ENCODE data around the gene HPN.

Gene HPN

GRCh38 chr19:35077411-35078223 lies 36.1 kb downstream of the HPN start:
- Histone ChIP-seq H3K9me3 (ENCODE audit: control insufficient read depth, insufficient read depth, low read length) (no peaks in the 10 kb centered on the region), H3K4me1 (ENCODE audit: insufficient read depth, low read length) (no peaks in the 10 kb centered on the region), H3K36me3 (ENCODE audit: insufficient read depth, low read length) (no peaks in the 10 kb centered on the region), H3K9ac (ENCODE audit: low read depth, low read length) (no peak overlapping the region)

DNA sequence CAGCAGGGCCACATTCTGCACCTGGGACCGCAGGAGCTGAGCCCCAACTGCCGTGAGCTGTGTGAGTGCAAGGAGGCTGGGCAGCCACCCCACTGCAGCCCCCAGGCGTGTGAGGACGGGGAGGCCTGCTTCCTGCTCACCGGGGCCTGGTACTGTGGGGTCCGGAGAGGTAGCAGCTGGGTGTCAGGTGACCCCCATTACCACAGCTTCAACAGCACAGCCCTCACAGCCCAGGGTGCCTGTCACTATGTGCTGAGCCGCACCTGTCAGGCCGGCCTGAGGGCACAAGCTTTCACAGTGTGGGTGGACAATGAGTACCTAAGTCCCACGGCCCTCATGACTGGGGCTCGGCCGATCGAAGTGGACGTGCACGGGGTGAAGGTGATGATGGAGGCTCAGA lies 38.3 kb downstream of the HPN start:
- Histone ChIP-seq H3K4me1 (ENCODE audit: insufficient read depth, low read length) (no peaks in the 10 kb centered on the region; the same call in 1 of the 2 replicates), H3K9ac (ENCODE audit: low read depth, low read length) (no peak overlapping the region), H3K36me3 (ENCODE audit: insufficient read depth, low read length) (no peaks in the 10 kb centered on the region), H3K9me3 (ENCODE audit: control insufficient read depth, insufficient read depth, low read length) (no peaks in the 10 kb centered on the region)

- Histone ChIP-seq H3K9me3 (ENCODE audit: control insufficient read depth, insufficient read depth, low read length) (no peaks in the 10 kb centered on the region), H3K36me3 (ENCODE audit: insufficient read depth, low read length) (no peaks in the 10 kb centered on the region), H3K4me1 (ENCODE audit: insufficient read depth, low read length) (no peaks in the 10 kb centered on the region; the same call in 1 of the 2 replicates), H3K9ac (ENCODE audit: low read depth, low read length) (no peak overlapping the region)
Observed at GRCh38 chr19:35080613-35081170, 39.2 kb downstream of the HPN start.

- Histone ChIP-seq H3K4me1 (ENCODE audit: insufficient read depth, low read length) (no peaks in the 10 kb centered on the region; the same call in 1 of the 2 replicates), H3K9me3 (ENCODE audit: control insufficient read depth, insufficient read depth, low read length) (no peaks in the 10 kb centered on the region)
Observed at GRCh38 chr19:35081201-35081600, 39.7 kb downstream of the HPN start.

GRCh38 chr19:35083691-35084508 lies 42.4 kb downstream of the HPN start:
- peaks cover 11% of the 10 kb centered on the region for H3K4me1 ChIP-seq (ENCODE audit: insufficient read depth, low read length)
- no peak overlapping the region; the same call in 1 of the 2 replicates for H3K9ac ChIP-seq (ENCODE audit: low read depth, low read length)
- no peaks in the 10 kb centered on the region for H3K9me3 ChIP-seq (ENCODE audit: control insufficient read depth, insufficient read depth, low read length)
- no peaks in the 10 kb centered on the region for H3K36me3 ChIP-seq (ENCODE audit: insufficient read depth, low read length)

More at GRCh38 chr19:35081201-35081600, 39.7 kb downstream of the HPN start:
- Histone ChIP-seq H3K36me3 (ENCODE audit: insufficient read depth, low read length) (no peaks in the 10 kb centered on the region), H3K9ac (ENCODE audit: low read depth, low read length) (no peak overlapping the region)

- Histone ChIP-seq H3K4me1 (ENCODE audit: insufficient read depth, low read length) (peaks cover 11% of the 10 kb centered on the region), H3K9ac (ENCODE audit: low read depth, low read length) (no peak overlapping the region), H3K9me3 (ENCODE audit: control insufficient read depth, insufficient read depth, low read length) (no peaks in the 10 kb centered on the region), H3K36me3 (ENCODE audit: insufficient read depth, low read length) (no peaks in the 10 kb centered on the region)
Observed at GRCh38 chr19:35084509-35084762, 42.9 kb downstream of the HPN start.

DNA sequence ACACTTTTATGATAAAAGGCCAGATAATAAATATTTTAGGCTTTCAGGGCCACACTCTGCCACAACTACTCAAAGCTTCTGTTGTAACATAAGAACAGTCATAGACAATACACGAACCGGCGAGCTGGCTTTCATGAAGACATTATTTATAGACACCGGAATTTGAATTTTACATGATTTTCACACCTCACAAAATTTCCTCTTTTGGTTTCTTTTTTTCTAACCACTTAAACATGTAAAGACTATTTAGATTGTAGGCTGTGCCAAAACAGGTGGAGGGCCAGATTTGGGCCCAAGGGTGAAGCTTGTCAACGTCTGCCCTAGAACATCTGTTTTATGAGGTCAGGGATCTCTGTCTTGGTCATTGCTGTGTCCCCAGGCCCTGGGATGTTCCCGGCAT lies 44.4 kb downstream of the HPN start:
- Histone ChIP-seq H3K9me3 (ENCODE audit: control insufficient read depth, insufficient read depth, low read length) (no peaks in the 10 kb centered on the region), H3K9ac (ENCODE audit: low read depth, low read length) (no peak overlapping the region), H3K4me1 (ENCODE audit: insufficient read depth, low read length) (peaks cover 15% of the 10 kb centered on the region), H3K36me3 (ENCODE audit: insufficient read depth, low read length) (no peaks in the 10 kb centered on the region)

GRCh38 chr19:35086455-35086854 lies 44.9 kb downstream of the HPN start:
- H3K4me1 ChIP-seq (ENCODE audit: insufficient read depth, low read length): peaks cover 15% of the 10 kb centered on the region
- no peaks in the 10 kb centered on the region for H3K36me3 ChIP-seq (ENCODE audit: insufficient read depth, low read length)
- no peak overlapping the region for H3K9ac ChIP-seq (ENCODE audit: low read depth, low read length)
- no peaks in the 10 kb centered on the region for H3K9me3 ChIP-seq (ENCODE audit: control insufficient read depth, insufficient read depth, low read length)

DNA sequence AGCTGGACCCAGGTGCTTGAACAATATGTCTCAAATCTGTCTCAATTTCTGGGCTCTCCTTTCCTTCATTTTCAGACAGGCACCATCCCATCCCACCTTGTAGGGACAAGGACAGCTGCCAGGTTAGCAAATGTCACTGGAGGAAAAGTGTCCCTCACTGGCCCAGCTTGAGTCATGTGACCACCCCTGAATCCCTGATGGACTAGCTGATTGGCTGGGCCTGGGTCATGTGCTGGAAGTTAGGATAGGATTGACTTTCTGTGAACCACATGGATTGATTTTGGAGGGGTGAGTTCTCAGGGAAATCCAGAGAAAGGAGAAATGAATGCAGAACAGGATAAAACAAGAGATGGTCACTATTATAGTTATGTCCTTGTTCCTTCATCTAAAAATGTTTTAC lies 45.9 kb downstream of the HPN start:
- no peaks in the 10 kb centered on the region for H3K36me3 ChIP-seq (ENCODE audit: insufficient read depth, low read length)
- no peaks in the 10 kb centered on the region for H3K9me3 ChIP-seq (ENCODE audit: control insufficient read depth, insufficient read depth, low read length)
- H3K4me1 ChIP-seq (ENCODE audit: insufficient read depth, low read length): peaks cover 15% of the 10 kb centered on the region
- H3K9ac ChIP-seq (ENCODE audit: low read depth, low read length): no peak overlapping the region

DNA sequence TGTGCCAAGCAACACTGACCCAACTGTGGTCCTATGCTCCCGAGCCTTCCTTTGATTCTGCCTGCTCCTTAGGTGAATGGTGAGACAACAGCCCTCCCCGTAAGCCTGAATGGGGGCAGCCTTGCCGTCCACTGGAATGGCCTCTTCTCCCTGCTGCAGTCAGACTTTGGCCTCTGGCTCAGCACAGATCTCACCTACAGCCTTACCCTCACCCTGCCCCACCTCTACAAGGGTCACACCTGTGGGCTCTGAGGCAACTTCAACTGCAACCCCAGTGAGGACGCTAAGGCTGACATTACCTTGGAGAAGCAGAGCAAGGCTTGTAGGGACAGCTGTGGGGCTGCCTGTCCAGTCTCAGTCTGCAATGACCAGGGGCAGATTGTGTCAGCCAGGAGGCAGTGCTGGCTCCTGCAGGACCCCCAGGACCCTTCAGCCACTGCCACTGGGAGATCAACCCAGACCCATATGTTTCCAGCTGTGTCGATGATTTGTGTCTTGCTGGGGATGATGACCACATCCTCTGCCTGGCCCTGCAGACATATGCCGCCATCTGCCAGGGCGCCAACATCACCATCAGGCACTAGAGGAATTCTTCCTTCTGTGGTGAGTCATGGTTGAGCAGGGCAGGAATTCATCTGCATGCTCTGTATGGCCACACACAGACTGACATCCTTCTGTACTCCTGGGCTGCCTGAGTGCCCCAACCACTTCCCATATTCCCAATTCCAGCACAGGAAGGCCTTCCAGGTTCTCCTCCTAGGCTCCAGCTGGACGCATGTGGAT lies 46.8 kb downstream of the HPN start:
- H3K4me1 ChIP-seq (ENCODE audit: insufficient read depth, low read length): peaks cover 15% of the 10 kb centered on the region
- no peaks in the 10 kb centered on the region for H3K36me3 ChIP-seq (ENCODE audit: insufficient read depth, low read length)
- no peak overlapping the region for H3K9ac ChIP-seq (ENCODE audit: low read depth, low read length)
- H3K9me3 ChIP-seq (ENCODE audit: control insufficient read depth, insufficient read depth, low read length): no peaks in the 10 kb centered on the region

GRCh38 chr19:35089554-35089953 lies 48.0 kb downstream of the HPN start:
- Histone ChIP-seq H3K36me3 (ENCODE audit: insufficient read depth, low read length) (no peaks in the 10 kb centered on the region), H3K9ac (ENCODE audit: low read depth, low read length) (no peak overlapping the region), H3K9me3 (ENCODE audit: control insufficient read depth, insufficient read depth, low read length) (no peaks in the 10 kb centered on the region), H3K4me1 (ENCODE audit: insufficient read depth, low read length) (peaks cover 15% of the 10 kb centered on the region)

GRCh38 chr19:35090160-35090505 lies 48.6 kb downstream of the HPN start:
- no peaks in the 10 kb centered on the region for H3K9me3 ChIP-seq (ENCODE audit: control insufficient read depth, insufficient read depth, low read length)
- H3K36me3 ChIP-seq (ENCODE audit: insufficient read depth, low read length): no peaks in the 10 kb centered on the region
- H3K4me1 ChIP-seq (ENCODE audit: insufficient read depth, low read length): peaks cover 15% of the 10 kb centered on the region
- H3K9ac ChIP-seq (ENCODE audit: low read depth, low read length): peak overlapping the region; percentile 4; the same call in 1 of the 2 replicates

DNA sequence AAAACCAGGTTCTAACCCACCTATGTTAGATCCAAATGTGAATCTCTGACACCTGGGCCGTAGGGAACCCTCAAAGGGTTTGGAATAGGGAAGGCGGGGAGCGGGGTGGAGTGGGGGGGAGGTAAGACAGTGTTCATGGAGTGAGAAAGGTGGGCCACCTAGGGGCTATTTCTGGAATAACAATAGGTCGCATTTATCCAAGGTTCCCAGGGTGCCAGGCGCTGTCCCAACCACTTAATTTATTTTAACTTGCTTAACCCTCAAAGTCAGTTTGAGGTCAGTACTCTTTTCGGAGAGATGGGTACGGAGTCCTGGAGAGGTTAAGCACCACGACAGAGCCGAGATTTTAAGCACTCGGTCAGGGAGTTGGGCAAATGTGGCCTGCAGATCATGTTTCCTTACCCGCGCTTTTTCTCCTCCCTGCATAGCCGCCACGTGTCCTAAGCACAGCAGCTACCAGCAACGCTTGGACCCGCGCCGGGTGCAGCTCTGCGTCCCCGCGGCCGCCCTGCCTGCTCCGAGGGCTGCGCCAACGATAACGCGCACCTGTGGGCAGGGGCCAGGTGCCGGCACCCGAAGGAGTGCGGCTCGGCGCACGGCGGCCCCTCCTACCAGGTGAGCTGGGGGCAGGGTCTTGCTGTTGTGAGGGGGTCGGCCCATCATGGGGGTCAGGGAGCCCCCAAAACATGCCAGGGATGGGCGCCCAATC lies 49.1 kb downstream of the HPN start:
- peak overlapping the region; percentile 9; the same call in 1 of the 2 replicates for H3K9ac ChIP-seq (ENCODE audit: low read depth, low read length)

GRCh38 chr19:35093430-35093829 lies 51.9 kb downstream of the HPN start:
- Histone ChIP-seq H3K9ac (ENCODE audit: low read depth, low read length) (no peak overlapping the region), H3K4me1 (ENCODE audit: insufficient read depth, low read length) (peaks cover 14% of the 10 kb centered on the region), H3K9me3 (ENCODE audit: control insufficient read depth, insufficient read depth, low read length) (no peaks in the 10 kb centered on the region), H3K36me3 (ENCODE audit: insufficient read depth, low read length) (no peaks in the 10 kb centered on the region)

More for the DNA sequence above, 49.1 kb downstream of the HPN start:
- Histone ChIP-seq H3K9me3 (ENCODE audit: control insufficient read depth, insufficient read depth, low read length) (no peaks in the 10 kb centered on the region), H3K36me3 (ENCODE audit: insufficient read depth, low read length) (no peaks in the 10 kb centered on the region), H3K4me1 (ENCODE audit: insufficient read depth, low read length) (peaks cover 15% of the 10 kb centered on the region)

Measured in ES-I3 (cell line).